ENCODE data around the gene GTPBP8. TPM values are rescaled to one million over a fixed set of nuclear protein-coding genes. Genes with fewer than 3 reads are reported as not detected.
A peak's percentile ranks its signal among the peaks of the same experiment; 100 is the strongest.

Gene GTPBP8
- total RNA-seq, 1 donor from 2014 or later, result 14.4 TPM

DNA sequence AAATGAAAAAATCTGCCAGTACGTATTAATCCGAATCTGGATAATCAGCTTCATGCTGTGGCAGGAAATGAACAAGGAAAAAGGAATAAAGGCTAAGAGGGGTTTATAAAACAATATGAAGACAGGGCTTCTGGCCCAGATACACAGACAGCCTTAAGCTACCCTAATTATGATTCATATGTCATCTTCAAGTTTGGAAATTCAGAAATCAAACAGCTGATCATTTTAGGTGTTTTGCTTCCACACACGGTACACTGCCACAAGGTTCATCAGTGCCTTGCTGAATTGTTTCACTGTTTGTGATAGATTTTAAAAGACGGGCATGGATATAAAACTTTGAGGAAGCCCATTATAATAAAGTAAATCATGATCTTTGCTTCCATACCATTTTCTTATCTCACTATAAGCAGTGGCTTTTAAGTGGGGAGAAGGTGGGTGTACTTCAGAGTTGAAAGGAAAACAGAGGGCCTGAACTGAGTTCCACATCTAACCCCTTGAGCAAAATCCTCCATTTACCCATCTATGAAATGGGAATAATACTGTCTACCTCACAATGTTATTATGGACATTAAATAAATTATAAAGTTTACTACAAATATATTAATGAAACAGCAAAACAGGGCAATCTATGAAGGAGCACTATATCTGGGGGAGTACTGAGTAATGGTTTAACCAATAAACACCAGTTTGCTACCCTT lies 15.7 kb downstream of the GTPBP8 start:
- H3K27ac ChIP-seq, result no peak overlapping the region
- H3K4me3 ChIP-seq, result no peak overlapping the region
- H3K4me1 ChIP-seq, result no peaks in the 10 kb centered on the region
- no peaks in the 10 kb centered on the region for H3K9me3 ChIP-seq
- TF ChIP-seq CTCF (IDR thresholded peaks at IDR 0.05), result no peak
- H3K36me3 ChIP-seq, result peaks cover 99% of the 10 kb centered on the region
- DNase-seq (no peak), ATAC-seq (no peak)
- intact Hi-C loops (cut with DNase I), result no loop called here
- no peaks in the 10 kb centered on the region for H3K27me3 ChIP-seq (ENCODE audit: low read depth)

GRCh38 chr3:113008117-113008516 lies 17.3 kb downstream of the GTPBP8 start:
- Histone ChIP-seq H3K27ac (no peak overlapping the region), H3K4me3 (no peak overlapping the region), H3K27me3 (ENCODE audit: low read depth) (no peaks in the 10 kb centered on the region), H3K36me3 (peaks cover 99% of the 10 kb centered on the region), H3K4me1 (no peaks in the 10 kb centered on the region), H3K9me3 (no peaks in the 10 kb centered on the region)
- no peak for DNase-seq
- no peak for ATAC-seq
- no peak for TF ChIP-seq CTCF (IDR thresholded peaks at IDR 0.05)
- intact Hi-C loops (cut with DNase I), result no loop called here

GRCh38 chr3:113013593-113013992 lies 22.8 kb downstream of the GTPBP8 start:
- Histone ChIP-seq H3K27ac (no peak overlapping the region), H3K4me3 (no peak overlapping the region), H3K4me1 (peaks cover 12% of the 10 kb centered on the region), H3K9me3 (no peaks in the 10 kb centered on the region), H3K36me3 (peaks cover 80% of the 10 kb centered on the region), H3K27me3 (ENCODE audit: low read depth) (no peaks in the 10 kb centered on the region)
- no peak for ATAC-seq
- intact Hi-C loops (cut with DNase I), result no loop called here
- DNase-seq, result no peak
- no peak for TF ChIP-seq CTCF (IDR thresholded peaks at IDR 0.05)

DNA sequence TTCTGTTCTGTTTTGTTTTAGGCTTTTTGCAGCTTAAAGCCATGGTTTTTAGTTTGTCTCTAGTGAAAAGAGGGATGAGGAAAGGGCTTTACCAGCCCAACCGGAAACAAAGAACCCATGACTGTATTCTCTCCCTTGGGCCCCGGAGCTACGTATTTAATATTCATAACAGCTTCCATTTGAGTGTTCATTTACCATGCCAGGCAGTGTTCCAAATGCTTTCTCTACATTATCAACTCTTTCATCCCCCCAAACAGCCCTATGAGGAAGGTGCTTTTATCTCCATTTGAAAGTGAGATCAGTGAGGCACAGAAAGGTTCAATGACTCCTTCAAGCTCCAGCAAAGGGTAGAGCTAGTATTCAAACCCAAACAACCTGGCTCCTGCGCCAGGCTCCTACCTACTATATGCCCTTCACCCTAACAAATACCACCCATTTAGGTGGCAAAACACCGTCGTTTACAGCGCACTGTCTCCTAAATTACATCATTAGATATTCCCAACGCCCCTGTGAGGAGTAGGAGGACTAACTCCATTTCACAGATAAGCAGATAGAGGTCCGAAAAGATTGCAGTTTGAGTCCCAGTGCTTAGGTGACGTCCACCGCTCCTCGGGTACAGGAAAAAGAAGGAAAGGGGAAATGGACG lies 27.9 kb downstream of the GTPBP8 start:
- H3K9me3 ChIP-seq, result no peaks in the 10 kb centered on the region
- peaks cover 29% of the 10 kb centered on the region for H3K36me3 ChIP-seq
- peak overlapping the region; percentile 89 for H3K27ac ChIP-seq
- no peak for ATAC-seq
- H3K27me3 ChIP-seq (ENCODE audit: low read depth), result no peaks in the 10 kb centered on the region
- peaks cover 27% of the 10 kb centered on the region for H3K4me1 ChIP-seq
- no peak for DNase-seq
- intact Hi-C loops (cut with DNase I), result no loop called here
- no peak for TF ChIP-seq CTCF (IDR thresholded peaks at IDR 0.05)
- peak overlapping the region; percentile 92 for H3K4me3 ChIP-seq

GRCh38 chr3:113019182-113020137 lies 28.7 kb downstream of the GTPBP8 start:
- Histone ChIP-seq H3K27ac (peak overlapping the region; percentile 89), H3K9me3 (no peaks in the 10 kb centered on the region), H3K36me3 (peaks cover 21% of the 10 kb centered on the region), H3K27me3 (ENCODE audit: low read depth) (no peaks in the 10 kb centered on the region), H3K4me1 (peaks cover 27% of the 10 kb centered on the region), H3K4me3 (peak overlapping the region; percentile 92)
- DNase-seq (peak; percentile 94), ATAC-seq (peak; percentile 99)
- intact Hi-C loops (cut with DNase I), result no loop called here
- no peak for TF ChIP-seq CTCF (IDR thresholded peaks at IDR 0.05)

All from lower lobe of right lung (tissue), 2 donors.